OCI-LY7 (cell line): ENCODE results near the gene LRRC4B. TPM values are rescaled to one million over a fixed set of nuclear protein-coding genes. Genes with fewer than 3 reads are reported as not detected.

Experiments used
- BruUV-seq: library from RNA; stranded (reverse); fragments of 400-500 nt; replicated peaks from 2 replicates; lab custom pipeline; 2021; lab: Mats Ljungman, UMichigan
- CTCF ChIA-PET: fragments of 300-600 bp; sonication (Branson Sonifier 250); formaldehyde crosslinking; loops from one replicate; lab custom pipeline; 2022; ENCODE audit warnings: antibody characterized with exemption; ENCODE audit not compliant: unreplicated experiment; lab: Charles Lee
- POLR2A ChIA-PET: fragments of 300-600 bp; sonication (Branson Sonifier 250); formaldehyde crosslinking; loops from one replicate; lab custom pipeline; 2022; ENCODE audit warnings: antibody characterized with exemption; lab: Charles Lee
- DNase-seq: peaks from one replicate; pipeline ENCODE4 v3.0.0-alpha.2; 2015; ENCODE audit warnings: low spot score
- H2AFZ ChIP-seq: fragments of 200-600 bp; sonication (generic), shearing (Covaris generic); 2 replicates; pipeline ENCODE4 v1.6.1; 2014; ENCODE audit warnings: mild to moderate bottlenecking, antibody characterized with exemption, low read length, moderate library complexity
- H3K27ac ChIP-seq: fragments of 200-600 bp; sonication (generic); 2 replicates; pipeline ENCODE4 v1.5.1; 2014; ENCODE audit warnings: mixed run types, low read depth, mild to moderate bottlenecking, moderate library complexity, low read length, inconsistent platforms; ENCODE audit not compliant: poor library complexity, severe bottlenecking
- H3K36me3 ChIP-seq: fragments of 200-600 bp; sonication (generic); 2 replicates; pipeline ENCODE4 v1.6.1; 2014; ENCODE audit warnings: mild to moderate bottlenecking, antibody characterized with exemption, low read length, moderate library complexity, mixed read lengths; ENCODE audit not compliant: insufficient read depth
- H3K4me1 ChIP-seq: fragments of 200-600 bp; sonication (generic); 2 replicates; pipeline ENCODE4 v1.5.1; 2014; ENCODE audit warnings: mild to moderate bottlenecking, low read length; ENCODE audit not compliant: insufficient read depth, poor library complexity, severe bottlenecking
- H3K4me2 ChIP-seq: fragments of 200-600 bp; sonication (generic); 2 replicates; pipeline ENCODE4 v1.6.1; 2014; ENCODE audit warnings: mild to moderate bottlenecking, low read length
- H3K4me3 ChIP-seq: fragments of 200-600 bp; sonication (generic); 2 replicates; pipeline ENCODE4 v1.5.1; 2014; ENCODE audit warnings: mild to moderate bottlenecking, low read depth, low read length; ENCODE audit not compliant: poor library complexity, severe bottlenecking
- H3K79me2 ChIP-seq: fragments of 200-600 bp; sonication (generic); 2 replicates; pipeline ENCODE4 v1.6.1; 2016; ENCODE audit warnings: low read depth, mild to moderate bottlenecking, low read length, moderate library complexity, mixed read lengths; ENCODE audit not compliant: insufficient read depth
- H3K9me2 ChIP-seq: fragments of 200-600 bp; sonication (generic); 2 replicates; pipeline ENCODE4 v1.6.1; 2016; ENCODE audit warnings: mild to moderate bottlenecking, low read length, mixed read lengths; ENCODE audit not compliant: insufficient read depth
- H3K9me3 ChIP-seq: fragments of 200-600 bp; sonication (generic); 2 replicates; pipeline ENCODE4 v1.6.1; 2014; ENCODE audit warnings: mild to moderate bottlenecking, mixed run types, low read length, mixed read lengths
- H4K20me1 ChIP-seq: fragments of 200-600 bp; sonication (generic); 2 replicates; pipeline ENCODE4 v1.6.1; 2014; ENCODE audit warnings: mild to moderate bottlenecking, antibody characterized with exemption, low read length, moderate library complexity, mixed read lengths; ENCODE audit not compliant: insufficient read depth
- CTCF ChIP-seq: fragments of 200-600 bp; sonication (generic); conservative IDR thresholded peaks from 2 replicates; pipeline ENCODE4 v1.5.1; 2014; ENCODE audit warnings: mild to moderate bottlenecking, antibody characterized with exemption, low read length, moderate library complexity, mixed read lengths
- EZH2phosphoT487 ChIP-seq: fragments of 200-600 bp; sonication (generic); IDR thresholded peaks from 2 replicates; pipeline ENCODE4 v1.6.1; 2018; ENCODE audit warnings: low read depth, borderline replicate concordance, mild to moderate bottlenecking, mixed run types, antibody characterized with exemption, low read length, moderate library complexity, mixed read lengths
- intact Hi-C: fragments of 100-400 bp; cut with micrococcal nuclease; formaldehyde crosslinking; loops from one replicate; pipeline ENCODE4 v1.10.0; 2022; ENCODE audit not compliant: unreplicated experiment
- total RNA-seq, 2 experiments: library from RNA; depleted of rRNA in 1 of 2; stranded (reverse); fragments of >200 nt in 1 of 2; shearing (Covaris generic) in 1 of 2; gene quantifications; 2 replicates each; pipeline ENCODE4 v1.2.3, GENCODE V29; 2014 to 2022

The LRRC4B gene
- total RNA-seq, 2 experiments from 2014 or later = 0.29 TPM; not detected in 1

GRCh38 chr19:50512999-50513745 lies 55.1 kb downstream of the LRRC4B start:
- no peak for DNase-seq
- no peak overlapping the region for H3K27ac ChIP-seq
- BruUV-seq = no TSS peak
- CTCF ChIA-PET = no interaction called here
- no peak overlapping the region for H2AFZ ChIP-seq
- no peak overlapping the region for H3K4me2 ChIP-seq
- POLR2A ChIA-PET = no interaction called here
- no peak for TF ChIP-seq EZH2phosphoT487
- TF ChIP-seq CTCF = no peak
- intact Hi-C loops = no loop called here
- no peaks in the 10 kb centered on the region for H4K20me1 ChIP-seq
- H3K79me2 ChIP-seq = no peaks in the 10 kb centered on the region
- no peaks in the 10 kb centered on the region for H3K9me2 ChIP-seq
- no peaks in the 10 kb centered on the region for H3K9me3 ChIP-seq
- no peak overlapping the region for H3K4me3 ChIP-seq
- H3K4me1 ChIP-seq = peaks cover 12% of the 10 kb centered on the region
- no peaks in the 10 kb centered on the region for H3K36me3 ChIP-seq

GRCh38 chr19:50512112-50512998 lies 55.9 kb downstream of the LRRC4B start:
- intact Hi-C loops = no loop called here
- ChIA-PET CTCF (no interaction called here), POLR2A (no interaction called here)
- Histone ChIP-seq H3K79me2 (no peaks in the 10 kb centered on the region), H3K36me3 (no peaks in the 10 kb centered on the region), H3K9me2 (no peaks in the 10 kb centered on the region), H2AFZ (peak overlapping the region; percentile 71; the same call in 1 of the 2 replicates), H3K27ac (no peak overlapping the region), H4K20me1 (no peaks in the 10 kb centered on the region), H3K4me2 (peak overlapping the region; percentile 60), H3K4me3 (peak overlapping the region; percentile 72), H3K9me3 (no peaks in the 10 kb centered on the region), H3K4me1 (peaks cover 12% of the 10 kb centered on the region)
- TF ChIP-seq CTCF (no peak), EZH2phosphoT487 (no peak)
- no TSS peak for BruUV-seq
- DNase-seq = no peak
